DND-41 (cell line): Measurements from ENCODE around the gene FLVCR1.

Source experiments
- ATAC-seq: fragments of 200-7000 bp; cut with Tn5 transposase; 3 replicates; pipeline ENCODE4 v1.9.1; 2021; ENCODE audit warnings: low read depth; ENCODE audit not compliant: insufficient read depth
- DNase-seq: peaks from one replicate; pipeline ENCODE4 v3.0.0-alpha.2; 2020
- H2AFZ ChIP-seq: 2 replicates; pipeline ENCODE4 v1.6.0; 2012; ENCODE audit warnings: low read depth, low read length
- H3K27ac ChIP-seq: 2 replicates; pipeline ENCODE4 v1.5.1; 2012; ENCODE audit warnings: low read length, inconsistent platforms
- H3K27me3 ChIP-seq: fragments of 200-600 bp; sonication (generic); 2 replicates; pipeline ENCODE4 v1.6.0; 2012; ENCODE audit warnings: low read length, mild to moderate bottlenecking, inconsistent platforms; ENCODE audit not compliant: insufficient read depth, poor library complexity
- H3K36me3 ChIP-seq: 2 replicates; pipeline ENCODE4 v1.5.1; 2012; ENCODE audit warnings: low read length, inconsistent platforms; ENCODE audit not compliant: insufficient read depth
- H3K4me1 ChIP-seq: 2 replicates; pipeline ENCODE4 v1.5.1; 2012; ENCODE audit warnings: mild to moderate bottlenecking, low read length; ENCODE audit not compliant: insufficient read depth
- H3K4me2 ChIP-seq: 2 replicates; pipeline ENCODE4 v1.6.0; 2012; ENCODE audit warnings: mild to moderate bottlenecking, moderate library complexity, low read length, inconsistent platforms; ENCODE audit not compliant: insufficient read depth
- H3K4me3 ChIP-seq, 2 experiments: fragments of 200-600 bp in 1 of 2; shearing (Covaris generic) in 1 of 2; 2 replicates each; pipeline ENCODE4 v1.5.1; 2012 to 2016; ENCODE audit warnings: inconsistent platforms in 2 of 2, low read length in 2 of 2, mild to moderate bottlenecking in 2 of 2, low read depth in 1 of 2, moderate library complexity in 1 of 2
- H3K79me2 ChIP-seq: 2 replicates; pipeline ENCODE4 v1.6.0; 2012; ENCODE audit warnings: low read length, inconsistent platforms; ENCODE audit not compliant: insufficient read depth
- H3K9ac ChIP-seq: 2 replicates; pipeline ENCODE4 v1.6.0; 2012; ENCODE audit warnings: low read depth, mild to moderate bottlenecking, inconsistent platforms, low read length, moderate library complexity
- H3K9me3 ChIP-seq: 2 replicates; pipeline ENCODE4 v1.5.1; 2012; ENCODE audit warnings: low read length, moderate library complexity, mild to moderate bottlenecking, inconsistent platforms; ENCODE audit not compliant: insufficient read depth, severe bottlenecking
- H4K20me1 ChIP-seq: 2 replicates; pipeline ENCODE4 v1.6.0; 2012; ENCODE audit warnings: low read length; ENCODE audit not compliant: insufficient read depth
- EZH2 ChIP-seq: IDR thresholded peaks from 3 replicates; pipeline ENCODE4 v1.6.1; 2012; ENCODE audit warnings: borderline replicate concordance, low read depth, mild to moderate bottlenecking, moderate library complexity, low read length, inconsistent platforms; ENCODE audit not compliant: severe bottlenecking
- TF ChIP-seq, protein P1 (sequence below): IDR thresholded peaks from 2 replicates; pipeline ENCODE4 v1.5.1; 2012; ENCODE audit warnings: borderline replicate concordance, low read length, moderate library complexity, mild to moderate bottlenecking; ENCODE audit not compliant: poor library complexity, severe bottlenecking; ENCODE audit errors: extremely low read depth

The FLVCR1 gene

DNA sequence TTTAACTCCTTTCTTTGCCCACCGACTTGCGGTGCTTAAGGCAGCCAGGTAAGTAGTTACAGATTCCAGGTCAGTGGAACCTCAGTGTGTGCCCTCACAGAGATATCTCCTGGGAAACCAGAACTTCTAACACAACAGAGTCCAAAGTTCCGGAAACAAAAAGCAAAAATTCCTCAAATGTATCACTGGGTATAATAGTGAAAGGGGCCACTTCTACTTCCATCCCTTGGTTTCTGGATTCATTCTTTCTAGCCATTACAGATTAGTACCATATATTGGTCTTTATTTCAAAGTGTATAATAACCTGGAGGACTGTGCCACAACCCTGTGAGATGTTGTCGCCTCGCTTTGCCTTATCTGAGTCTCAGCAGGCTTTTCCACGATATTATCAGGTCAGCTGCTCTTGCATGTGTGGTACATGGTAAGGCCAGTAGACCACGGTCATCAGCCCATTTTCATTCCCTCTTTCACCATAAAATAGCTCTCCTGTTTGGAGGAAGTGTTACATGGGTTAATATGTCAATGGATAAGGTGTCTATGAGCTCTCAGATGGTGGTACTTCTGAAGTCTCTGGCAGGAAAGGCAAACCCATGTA lies 77.4 kb downstream of the FLVCR1 start:
- H3K27me3 ChIP-seq: no peaks in the 10 kb centered on the region
- TF ChIP-seq, protein P1, sequence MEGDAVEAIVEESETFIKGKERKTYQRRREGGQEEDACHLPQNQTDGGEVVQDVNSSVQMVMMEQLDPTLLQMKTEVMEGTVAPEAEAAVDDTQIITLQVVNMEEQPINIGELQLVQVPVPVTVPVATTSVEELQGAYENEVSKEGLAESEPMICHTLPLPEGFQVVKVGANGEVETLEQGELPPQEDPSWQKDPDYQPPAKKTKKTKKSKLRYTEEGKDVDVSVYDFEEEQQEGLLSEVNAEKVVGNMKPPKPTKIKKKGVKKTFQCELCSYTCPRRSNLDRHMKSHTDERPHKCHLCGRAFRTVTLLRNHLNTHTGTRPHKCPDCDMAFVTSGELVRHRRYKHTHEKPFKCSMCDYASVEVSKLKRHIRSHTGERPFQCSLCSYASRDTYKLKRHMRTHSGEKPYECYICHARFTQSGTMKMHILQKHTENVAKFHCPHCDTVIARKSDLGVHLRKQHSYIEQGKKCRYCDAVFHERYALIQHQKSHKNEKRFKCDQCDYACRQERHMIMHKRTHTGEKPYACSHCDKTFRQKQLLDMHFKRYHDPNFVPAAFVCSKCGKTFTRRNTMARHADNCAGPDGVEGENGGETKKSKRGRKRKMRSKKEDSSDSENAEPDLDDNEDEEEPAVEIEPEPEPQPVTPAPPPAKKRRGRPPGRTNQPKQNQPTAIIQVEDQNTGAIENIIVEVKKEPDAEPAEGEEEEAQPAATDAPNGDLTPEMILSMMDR: no peak
- no peak for TF ChIP-seq EZH2
- no peak overlapping the region for H3K4me2 ChIP-seq
- H3K79me2 ChIP-seq: no peaks in the 10 kb centered on the region
- H4K20me1 ChIP-seq: no peaks in the 10 kb centered on the region
- no peak overlapping the region for H2AFZ ChIP-seq
- ATAC-seq (no peak), DNase-seq (no peak)
- no peaks in the 10 kb centered on the region for H3K4me1 ChIP-seq
- no peak overlapping the region for H3K9ac ChIP-seq
- no peaks in the 10 kb centered on the region for H3K9me3 ChIP-seq
- H3K4me3 ChIP-seq: no peak overlapping the region
- H3K36me3 ChIP-seq: no peaks in the 10 kb centered on the region
- H3K27ac ChIP-seq: no peak overlapping the region

GRCh38 chr1:212937034-212937433 lies 79.0 kb downstream of the FLVCR1 start:
- Histone ChIP-seq H3K9ac (no peak overlapping the region), H3K4me2 (no peak overlapping the region), H3K4me3 (no peak overlapping the region), H3K9me3 (peaks cover 2% of the 10 kb centered on the region), H3K79me2 (no peaks in the 10 kb centered on the region), H4K20me1 (no peaks in the 10 kb centered on the region), H3K27ac (no peak overlapping the region), H3K4me1 (no peaks in the 10 kb centered on the region), H3K27me3 (no peaks in the 10 kb centered on the region), H2AFZ (no peak overlapping the region), H3K36me3 (no peaks in the 10 kb centered on the region)
- ATAC-seq: no peak
- no peak for TF ChIP-seq EZH2
- TF ChIP-seq, protein P1: no peak
- DNase-seq: no peak

GRCh38 chr1:212938846-212939245 lies 80.8 kb downstream of the FLVCR1 start:
- ATAC-seq (no peak), DNase-seq (no peak)
- H3K79me2 ChIP-seq: no peaks in the 10 kb centered on the region
- peaks cover 2% of the 10 kb centered on the region for H3K9me3 ChIP-seq
- H2AFZ ChIP-seq: no peak overlapping the region
- no peak overlapping the region for H3K9ac ChIP-seq
- H3K27ac ChIP-seq: no peak overlapping the region
- no peak overlapping the region for H3K4me3 ChIP-seq
- H3K27me3 ChIP-seq: no peaks in the 10 kb centered on the region
- no peak overlapping the region for H3K4me2 ChIP-seq
- TF ChIP-seq EZH2: no peak
- TF ChIP-seq, protein P1: no peak
- H3K36me3 ChIP-seq: no peaks in the 10 kb centered on the region
- H3K4me1 ChIP-seq: no peaks in the 10 kb centered on the region
- H4K20me1 ChIP-seq: no peaks in the 10 kb centered on the region
